Rectal smooth muscle tissue (tissue), 1 donor: ENCODE measurements around the gene TSHZ3.

Experiments
- H3K27ac ChIP-seq: one replicate; pipeline ENCODE4 v1.7.0; 2013; ENCODE audit warnings: low read depth, low read length, inconsistent platforms
- H3K27me3 ChIP-seq: one replicate; pipeline ENCODE4 v1.7.0; 2013; ENCODE audit warnings: low read length; ENCODE audit not compliant: control insufficient read depth, insufficient read depth
- H3K36me3 ChIP-seq: one replicate; pipeline ENCODE4 v1.7.0; 2013; ENCODE audit warnings: low read length; ENCODE audit not compliant: control insufficient read depth, insufficient read depth
- H3K4me1 ChIP-seq: one replicate; pipeline ENCODE4 v1.7.0; 2013; ENCODE audit warnings: low read length; ENCODE audit not compliant: control insufficient read depth, insufficient read depth
- H3K4me3 ChIP-seq: one replicate; pipeline ENCODE4 v1.7.0; 2013; ENCODE audit warnings: low read length
- H3K9ac ChIP-seq: one replicate; pipeline ENCODE4 v1.7.0; 2013; ENCODE audit warnings: low read length

Gene TSHZ3

GRCh38 chr19:31372246-31372781, 23.1 kb upstream of the TSHZ3 start:
- no peak overlapping the region for H3K9ac ChIP-seq
- no peaks in the 10 kb centered on the region for H3K36me3 ChIP-seq
- H3K27me3 ChIP-seq, result no peaks in the 10 kb centered on the region
- no peaks in the 10 kb centered on the region for H3K4me1 ChIP-seq
- H3K27ac ChIP-seq, result no peak overlapping the region
- H3K4me3 ChIP-seq, result no peak overlapping the region

DNA sequence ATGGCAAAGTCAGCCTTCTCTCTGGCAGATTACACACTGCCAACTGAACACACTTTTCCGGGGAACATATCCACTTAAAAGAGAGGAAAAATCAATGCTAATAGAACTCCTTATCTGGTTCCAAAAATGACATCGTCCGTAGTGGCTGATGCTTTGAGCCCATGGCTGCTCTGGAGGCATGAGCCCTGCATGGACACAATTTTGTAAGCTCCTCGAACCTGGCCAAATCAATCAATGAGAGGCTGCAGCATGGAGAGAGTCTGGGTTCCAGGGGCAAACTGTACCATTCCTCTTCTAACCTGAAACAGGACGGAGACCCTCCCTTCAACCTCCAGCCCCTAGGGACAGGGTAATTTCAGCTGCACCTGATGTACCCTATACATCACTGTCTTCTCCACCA, 21.0 kb upstream of the TSHZ3 start:
- no peak overlapping the region for H3K9ac ChIP-seq
- no peaks in the 10 kb centered on the region for H3K4me1 ChIP-seq
- no peaks in the 10 kb centered on the region for H3K36me3 ChIP-seq
- H3K4me3 ChIP-seq, result no peak overlapping the region
- H3K27me3 ChIP-seq, result no peaks in the 10 kb centered on the region
- no peak overlapping the region for H3K27ac ChIP-seq

- Histone ChIP-seq H3K4me1 (no peaks in the 10 kb centered on the region), H3K27me3 (no peaks in the 10 kb centered on the region), H3K27ac (no peak overlapping the region), H3K9ac (no peak overlapping the region), H3K36me3 (no peaks in the 10 kb centered on the region), H3K4me3 (no peak overlapping the region)
These were observed 15.7 kb upstream of the TSHZ3 start for GRCh38 chr19:31364963-31365362.

GRCh38 chr19:31361728-31362127, 12.5 kb upstream of the TSHZ3 start:
- H3K9ac ChIP-seq, result no peak overlapping the region
- no peaks in the 10 kb centered on the region for H3K27me3 ChIP-seq
- no peak overlapping the region for H3K4me3 ChIP-seq
- H3K27ac ChIP-seq, result no peak overlapping the region
- H3K4me1 ChIP-seq, result no peaks in the 10 kb centered on the region
- no peaks in the 10 kb centered on the region for H3K36me3 ChIP-seq

- Histone ChIP-seq H3K4me1 (peaks cover 6% of the 10 kb centered on the region), H3K27me3 (peaks cover 4% of the 10 kb centered on the region), H3K9ac (no peak overlapping the region), H3K4me3 (no peak overlapping the region), H3K36me3 (no peaks in the 10 kb centered on the region), H3K27ac (no peak overlapping the region)
These were observed 8.1 kb upstream of the TSHZ3 start for GRCh38 chr19:31357315-31357673.

- Histone ChIP-seq H3K36me3 (no peaks in the 10 kb centered on the region), H3K4me1 (peaks cover 6% of the 10 kb centered on the region), H3K27me3 (peaks cover 6% of the 10 kb centered on the region), H3K27ac (no peak overlapping the region), H3K4me3 (no peak overlapping the region), H3K9ac (no peak overlapping the region)
These were observed 7.5 kb upstream of the TSHZ3 start for GRCh38 chr19:31356587-31357314.

GRCh38 chr19:31355665-31356289, 6.5 kb upstream of the TSHZ3 start:
- H3K27me3 ChIP-seq, result peaks cover 9% of the 10 kb centered on the region
- H3K4me1 ChIP-seq, result peaks cover 6% of the 10 kb centered on the region
- H3K36me3 ChIP-seq, result no peaks in the 10 kb centered on the region
- no peak overlapping the region for H3K27ac ChIP-seq
- H3K9ac ChIP-seq, result no peak overlapping the region
- no peak overlapping the region for H3K4me3 ChIP-seq

GRCh38 chr19:31354799-31355664, 5.8 kb upstream of the TSHZ3 start:
- H3K4me3 ChIP-seq, result no peak overlapping the region
- H3K27me3 ChIP-seq, result peaks cover 9% of the 10 kb centered on the region
- H3K27ac ChIP-seq, result no peak overlapping the region
- peaks cover 6% of the 10 kb centered on the region for H3K4me1 ChIP-seq
- H3K9ac ChIP-seq, result no peak overlapping the region
- H3K36me3 ChIP-seq, result no peaks in the 10 kb centered on the region

DNA sequence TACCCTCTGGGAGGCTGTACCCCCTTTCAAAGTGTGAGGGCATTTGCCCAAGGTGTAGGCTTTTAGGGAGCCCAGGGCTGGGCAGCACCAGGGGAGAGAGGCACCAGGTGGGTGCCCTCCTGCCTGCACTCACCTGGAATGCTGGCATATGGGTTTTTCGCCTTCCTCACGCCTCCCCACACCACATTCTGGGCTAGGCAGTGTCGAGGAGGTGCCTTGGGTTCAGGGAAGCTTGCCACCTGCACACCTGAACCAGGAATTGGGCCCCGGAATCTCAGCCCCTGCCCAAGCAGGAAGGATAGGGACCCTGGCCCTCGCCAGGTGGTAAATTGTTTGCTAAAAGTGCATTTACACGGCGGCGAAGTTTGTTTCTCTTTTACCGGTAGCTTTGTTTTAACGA, 5.1 kb upstream of the TSHZ3 start:
- Histone ChIP-seq H3K27ac (no peak overlapping the region), H3K36me3 (no peaks in the 10 kb centered on the region), H3K9ac (no peak overlapping the region), H3K4me1 (peaks cover 6% of the 10 kb centered on the region), H3K4me3 (no peak overlapping the region), H3K27me3 (peaks cover 9% of the 10 kb centered on the region)

GRCh38 chr19:31353833-31354232, 4.6 kb upstream of the TSHZ3 start:
- H3K4me3 ChIP-seq, result no peak overlapping the region
- H3K36me3 ChIP-seq, result no peaks in the 10 kb centered on the region
- no peak overlapping the region for H3K9ac ChIP-seq
- H3K4me1 ChIP-seq, result peaks cover 6% of the 10 kb centered on the region
- H3K27me3 ChIP-seq, result peaks cover 9% of the 10 kb centered on the region
- no peak overlapping the region for H3K27ac ChIP-seq

DNA sequence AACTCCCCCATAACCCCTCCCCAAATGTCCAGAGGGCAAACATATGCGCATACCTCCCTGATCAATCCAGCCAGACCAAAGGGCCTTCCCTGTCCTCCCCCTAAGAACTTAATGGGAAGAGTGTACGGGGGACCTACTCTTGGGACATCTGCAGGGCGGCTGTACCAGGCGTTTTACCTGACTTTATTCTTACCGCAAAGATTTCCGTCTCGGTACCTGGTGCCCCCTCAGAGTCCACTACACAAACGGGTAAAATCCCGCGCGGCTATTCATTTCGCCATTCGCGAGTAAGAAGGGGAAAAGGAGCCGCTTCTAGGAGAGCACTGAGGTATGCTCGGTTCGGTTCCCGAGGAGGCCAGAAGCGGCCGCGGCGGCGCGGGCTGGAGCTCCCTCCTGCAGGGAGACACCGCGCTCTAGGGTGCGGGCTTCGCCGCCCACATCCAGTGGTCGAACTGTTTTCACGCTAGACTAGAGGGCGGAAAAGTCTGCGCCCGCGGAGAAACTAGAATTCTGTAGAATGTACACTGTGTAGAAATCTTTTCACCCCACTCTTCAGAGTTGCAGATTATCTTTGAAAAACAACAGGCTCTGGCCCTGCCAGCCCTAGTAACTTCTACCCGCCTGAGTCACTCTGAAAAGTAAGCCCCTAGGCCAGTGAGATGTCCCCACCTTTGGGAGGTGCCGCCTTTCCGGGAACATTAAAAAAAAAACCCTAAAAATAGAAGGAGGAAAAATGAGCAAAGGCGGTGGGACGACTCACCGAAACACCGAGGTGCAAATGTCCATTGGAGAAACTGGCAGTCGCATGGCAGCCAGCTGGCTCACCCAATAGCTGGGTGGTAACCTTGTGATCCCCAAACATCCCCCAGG, 3.8 kb upstream of the TSHZ3 start:
- no peak overlapping the region for H3K27ac ChIP-seq
- H3K4me1 ChIP-seq, result peaks cover 8% of the 10 kb centered on the region

More for the DNA sequence above, 3.8 kb upstream of the TSHZ3 start:
- Histone ChIP-seq H3K27me3 (peaks cover 9% of the 10 kb centered on the region), H3K4me3 (peak overlapping the region; percentile 32), H3K9ac (no peak overlapping the region), H3K36me3 (no peaks in the 10 kb centered on the region)
